Esophagus squamous epithelium (tissue), 4 donors: ENCODE measurements around the gene DAD1.

Experiments
- CTCF ChIP-seq, 6 experiments: fragments of 450-650 bp in 4 of 6; fragments of 200-600 bp in 2 of 6; sonication (generic) in 2 of 6; IDR thresholded peaks; one replicate each; pipeline ENCODE4 v1.5.1; 2016 to 2019; ENCODE audit warnings: antibody characterized with exemption in 6 of 6, mild to moderate bottlenecking in 4 of 6, moderate library complexity in 4 of 6
- POLR2A ChIP-seq, 4 donors: fragments of 450-650 bp; IDR thresholded peaks; one replicate each; pipeline ENCODE4 v1.6.1; 2017; ENCODE audit warnings: antibody characterized with exemption in 4 of 4, mild to moderate bottlenecking in 4 of 4, moderate library complexity in 3 of 4

DNA sequence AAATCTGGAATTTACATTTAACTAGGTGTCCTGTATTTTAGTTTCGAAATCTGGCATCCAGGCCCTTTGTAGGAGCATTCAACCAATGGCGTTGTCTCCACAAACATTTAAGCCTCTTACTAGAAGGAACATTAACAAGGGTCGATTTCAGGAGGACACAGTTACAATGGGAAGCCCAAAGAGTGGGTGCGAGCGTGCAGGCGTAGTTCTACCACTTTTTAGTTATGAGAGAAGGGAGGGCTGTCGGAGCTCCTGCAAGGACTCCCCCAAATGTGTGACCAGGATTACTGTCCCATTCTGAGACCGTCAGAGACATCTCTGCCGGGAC is 8.7 kb upstream of the DAD1 start:
- TF ChIP-seq CTCF (IDR thresholded peaks at IDR 0.05) (no peak), POLR2A (IDR thresholded peaks at IDR 0.05) (no peak)
